ENCODE measurements around the gene FHIT. TPM values are rescaled to one million over a fixed set of nuclear protein-coding genes. Genes with fewer than 3 reads are reported as not detected.

Gene FHIT
- total and polyA plus RNA-seq, 10 of the 15 experiments (the other 5 are each of a cell fraction or from before 2014, with no cell fraction given): 4.2 to 14.9 (median 9.4) TPM

GRCh38 chr3:60070366-60070765 is 1180.9 kb downstream of the FHIT start:
- no peak for TF ChIP-seq KAT2A (conservative IDR thresholded peaks at IDR 0.05; ENCODE audit: control insufficient read depth, low read depth, low read length)
- no peak for TF ChIP-seq IKZF1 (conservative IDR thresholded peaks at IDR 0.05)
- no peak for TF ChIP-seq SP1 (IDR thresholded peaks at IDR 0.05; ENCODE audit: low read depth, low read length)
- no peak for TF ChIP-seq RCOR1 (conservative IDR thresholded peaks at IDR 0.05; ENCODE audit: low read depth, low read length)
- no peak for TF ChIP-seq EP300 (IDR thresholded peaks at IDR 0.05; ENCODE audit: borderline replicate concordance in 1 of 2, control insufficient read depth in 1 of 2, low read depth in 2 of 2, low read length in 2 of 2)
- no peak for TF ChIP-seq CEBPZ (IDR thresholded peaks at IDR 0.05; ENCODE audit: low read depth, low read length)
- TF ChIP-seq MYC (IDR thresholded peaks at IDR 0.05; ENCODE audit: insufficient read depth, insufficient read length, insufficient replicate concordance, low read length, severe bottlenecking): no peak
- TF ChIP-seq SUZ12 (IDR thresholded peaks at IDR 0.05; ENCODE audit: unreplicated experiment): no peak
- no peak for TF ChIP-seq SREBF1 (IDR thresholded peaks at IDR 0.05; ENCODE audit: low read length)
- no peak for TF ChIP-seq REST (IDR thresholded peaks at IDR 0.05; ENCODE audit: low read depth, low read length)
- no peak for TF ChIP-seq DPF2 (IDR thresholded peaks at IDR 0.05)
- TF ChIP-seq BRCA1 (IDR thresholded peaks at IDR 0.05; ENCODE audit: low read depth, low read length): no peak
- TF ChIP-seq ZNF207 (IDR thresholded peaks at IDR 0.05; ENCODE audit: borderline replicate concordance): no peak
- TF ChIP-seq CREB1 (IDR thresholded peaks at IDR 0.05; ENCODE audit: low read depth): no peak
- TF ChIP-seq TCF12 (IDR thresholded peaks at IDR 0.05; ENCODE audit: low read depth, low read length): no peak
- TF ChIP-seq JUNB (IDR thresholded peaks at IDR 0.05): no peak
- no peak for TF ChIP-seq ZNF274 (IDR thresholded peaks at IDR 0.05; ENCODE audit: insufficient read depth, insufficient read length)
- no peak for TF ChIP-seq CBX5 (IDR thresholded peaks at IDR 0.05; ENCODE audit: low read depth)
- TF ChIP-seq SUPT20H (IDR thresholded peaks at IDR 0.05; ENCODE audit: borderline replicate concordance, control insufficient read depth, low read depth, low read length): no peak
- Histone ChIP-seq H3K79me2 (ENCODE audit: control insufficient read depth, insufficient read depth, low read length) (no peaks in the 10 kb centered on the region), H3K9ac (ENCODE audit: control insufficient read depth, insufficient read depth, low read length) (no peak overlapping the region), H3K36me3 (ENCODE audit: control insufficient read depth in 2 of 2, insufficient read depth in 2 of 2, low read length in 1 of 2) (no peaks in the 10 kb centered on the region), H3K27ac (ENCODE audit: control insufficient read depth, insufficient read depth) (no peak overlapping the region), H2AFZ (ENCODE audit: control insufficient read depth, low read depth, low read length) (no peak overlapping the region), H3K27me3 (replicated peaks in 1 of 2; ENCODE audit: control insufficient read depth in 2 of 2, insufficient read depth in 2 of 2, low read length in 1 of 2) (no peaks in the 10 kb centered on the region), H3K4me1 (ENCODE audit: control insufficient read depth, insufficient read depth, low read length) (no peaks in the 10 kb centered on the region), H3K9me3 (replicated peaks; ENCODE audit: control insufficient read depth, insufficient read depth, low read length) (no peaks in the 10 kb centered on the region), H4K20me1 (ENCODE audit: control insufficient read depth, insufficient read depth) (no peaks in the 10 kb centered on the region), H3K4me3 (no peak overlapping the region), H3K4me2 (ENCODE audit: control insufficient read depth, insufficient read depth) (no peak overlapping the region)
- ChIA-PET RAD21 (ENCODE audit: unreplicated experiment) (no interaction called here), POLR2A (interaction anchor here (0.7 kb wide), 1 partner anchor 8 kb away, joined by 3 read pairs; no protein-coding TSS in a partner anchor), CTCF (no interaction called here), SMC1A (ENCODE audit: uncharacterized antibody, unreplicated experiment) (no interaction called here)
- in situ Hi-C loops (cut with MboI) (no loop called here), intact Hi-C loops (cut with micrococcal nuclease; ENCODE audit: unreplicated experiment) (no loop called here)
- no peak for FAIRE-seq
- no peak for ATAC-seq
- no TSS peak for BruUV-seq (replicated peaks)
- DNase-seq (ENCODE audit: low read depth, low spot score): no peak
- 43% methylated on average over 3 of the region's 3 CpGs for WGBS (ENCODE audit: insufficient coverage, insufficient replicate concordance, low lambda C conversion rate, missing lambda C conversion rate)
